Ureter (tissue), 1 donor: ENCODE data around the gene TRAPPC4. TPM values are rescaled to one million over a fixed set of nuclear protein-coding genes. Genes with fewer than 3 reads are reported as not detected.
"Not testable (repeated sequence)": the region's sequence is repeated elsewhere in the genome, so short reads cannot be mapped to it uniquely, and the experiment has no call there.

ENCODE experiments used
- DNase-seq: peaks from one replicate; pipeline ENCODE4 v3.0.0-alpha.2; 2020; ENCODE audit warnings: low spot score
- total RNA-seq: library from RNA; stranded (reverse); gene quantifications from one replicate; pipeline ENCODE4 v1.2.4, GENCODE V29; 2023
- donor health status: DM: yes; HTN: yes; CAD: no.

The TRAPPC4 gene
- total RNA-seq, 1 donor from 2014 or later = 72.4 TPM

DNA sequence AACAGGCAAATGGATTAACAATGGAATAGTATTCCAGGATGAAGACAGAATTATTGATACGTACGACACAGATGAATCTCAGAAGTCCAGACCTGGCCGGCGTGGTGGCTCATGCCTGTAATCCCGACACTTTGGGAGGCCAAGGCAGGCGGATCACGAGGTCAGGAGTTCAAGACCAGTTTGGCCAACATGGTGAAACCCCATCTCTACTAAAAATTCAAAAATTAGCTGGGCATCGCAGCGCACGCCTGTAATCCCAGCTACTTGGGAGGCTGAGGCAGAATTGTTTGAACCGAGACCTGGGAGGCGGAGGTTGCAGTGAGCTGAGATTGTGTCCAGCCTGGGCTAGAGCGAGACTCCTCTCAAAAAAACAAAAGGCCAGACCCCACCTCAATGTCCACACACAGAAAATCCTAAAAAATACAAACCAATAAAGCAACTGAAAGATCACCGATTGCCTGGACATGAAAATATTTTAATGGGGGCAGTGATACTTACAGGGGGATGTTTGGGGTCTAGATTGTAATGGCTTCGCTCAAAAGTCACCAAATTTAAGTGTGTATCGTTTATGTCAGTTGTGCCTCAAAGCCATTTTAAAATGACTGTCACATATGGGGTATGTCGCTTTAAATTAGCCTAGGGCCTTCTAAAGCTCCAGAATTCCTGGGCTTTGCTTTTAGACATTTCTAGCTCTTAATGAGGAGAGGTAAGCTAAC lies 4.2 kb upstream of the TRAPPC4 start:
- no peak for DNase-seq

DNA sequence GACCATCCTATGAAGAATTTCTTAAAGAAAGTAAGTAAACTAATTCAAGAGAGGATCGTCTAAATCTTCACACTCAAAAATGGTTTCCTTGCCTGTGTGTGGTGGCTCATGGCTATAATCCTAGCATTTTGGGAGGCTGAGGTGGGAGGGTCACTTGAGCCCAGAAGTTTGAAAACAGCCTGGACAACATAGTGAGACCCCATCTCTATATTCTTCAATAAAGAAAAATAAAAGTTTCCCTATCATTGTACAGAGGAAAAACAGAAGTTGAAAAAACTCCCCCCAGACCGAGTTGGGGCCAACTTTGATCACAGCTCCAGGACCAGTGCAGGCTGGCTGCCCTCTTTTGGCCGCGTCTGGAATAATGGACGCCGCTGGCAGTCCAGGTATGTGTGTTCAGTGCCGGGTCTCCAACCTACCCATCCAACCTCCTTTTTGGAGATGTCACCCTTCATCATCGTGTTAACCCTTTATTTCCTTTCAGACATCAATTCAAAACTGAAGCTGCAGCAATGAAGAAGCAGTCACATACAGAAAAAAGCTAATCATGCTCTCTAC lies 3.4 kb upstream of the TRAPPC4 start:
- no peak for DNase-seq

DNA sequence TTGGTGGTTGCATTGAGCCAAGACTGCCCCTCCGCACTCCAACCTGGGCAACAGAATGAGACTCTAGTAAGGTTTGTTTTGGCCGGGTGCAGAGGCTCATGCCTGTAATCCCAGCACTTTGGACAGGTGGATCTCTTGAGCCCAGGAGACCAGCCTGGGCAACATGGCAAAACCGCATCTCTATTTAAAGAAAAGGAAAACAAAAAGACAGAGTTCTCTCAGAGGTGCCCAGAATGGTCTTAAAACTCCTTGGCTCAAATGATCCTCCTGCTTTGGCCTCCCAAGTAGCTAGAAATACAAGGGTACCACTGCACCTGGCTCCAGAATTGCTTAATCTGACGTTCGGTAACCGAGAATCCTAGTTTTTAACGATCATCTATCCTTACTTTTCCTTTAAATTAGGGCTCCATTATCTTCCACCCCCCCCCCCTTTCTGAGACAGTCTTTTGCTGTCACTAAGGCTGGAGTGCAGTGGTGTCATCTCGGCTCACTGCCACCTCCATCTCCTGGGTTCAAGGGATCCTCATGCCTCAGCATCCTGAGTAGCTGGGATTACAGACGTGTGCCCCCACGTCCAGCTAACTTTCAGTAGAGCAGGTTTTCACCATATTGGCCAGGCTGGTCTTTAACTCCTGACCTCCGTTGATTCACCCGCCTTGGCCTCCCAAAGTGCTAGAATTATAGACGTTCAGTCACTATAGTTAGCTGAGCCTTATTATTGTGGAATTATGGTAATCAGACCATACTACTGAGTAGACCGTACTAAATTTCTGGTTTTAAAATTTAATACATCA lies 2.2 kb upstream of the TRAPPC4 start:
- DNase-seq = no peak

DNA sequence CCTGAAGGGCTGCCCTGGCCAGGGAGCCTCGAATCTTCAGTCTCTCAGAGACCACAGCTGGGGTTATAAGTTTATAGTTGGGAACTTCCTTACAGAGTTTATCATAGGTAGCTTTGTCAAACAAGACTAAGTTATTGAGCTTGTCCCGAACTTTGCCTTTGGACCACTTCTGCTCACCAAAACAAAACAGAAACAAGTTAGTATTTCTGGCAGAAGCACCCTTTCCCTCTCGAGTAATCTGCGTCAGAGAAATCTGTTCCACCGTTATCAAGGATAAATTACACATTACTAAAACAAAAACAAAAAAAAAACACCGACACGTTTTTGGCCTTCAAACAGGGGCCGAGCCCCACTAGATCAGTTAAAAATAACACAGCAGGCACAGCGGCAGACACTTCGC lies 1.2 kb upstream of the TRAPPC4 start:
- DNase-seq = not testable (repeated sequence)

DNA sequence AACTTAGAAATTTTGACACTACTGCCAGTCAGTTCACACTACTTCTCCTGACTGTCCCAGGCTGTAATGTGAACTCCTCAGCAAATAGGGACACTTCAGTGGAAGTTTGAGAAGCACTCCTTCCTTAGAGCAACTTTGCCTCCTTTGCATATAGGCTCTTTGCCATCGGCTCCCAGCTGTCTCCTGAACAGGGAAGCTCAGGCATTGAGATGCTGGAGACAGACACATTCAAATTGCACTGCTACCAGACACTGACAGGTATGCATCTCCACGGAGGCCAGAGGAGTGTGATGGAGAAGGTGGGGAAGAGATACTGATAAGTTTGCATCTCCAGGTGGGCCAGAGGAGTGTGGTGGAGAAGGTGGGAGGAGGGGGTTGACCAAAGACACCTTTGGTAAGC lies 1.4 kb downstream of the TRAPPC4 start:
- no peak for DNase-seq

DNA sequence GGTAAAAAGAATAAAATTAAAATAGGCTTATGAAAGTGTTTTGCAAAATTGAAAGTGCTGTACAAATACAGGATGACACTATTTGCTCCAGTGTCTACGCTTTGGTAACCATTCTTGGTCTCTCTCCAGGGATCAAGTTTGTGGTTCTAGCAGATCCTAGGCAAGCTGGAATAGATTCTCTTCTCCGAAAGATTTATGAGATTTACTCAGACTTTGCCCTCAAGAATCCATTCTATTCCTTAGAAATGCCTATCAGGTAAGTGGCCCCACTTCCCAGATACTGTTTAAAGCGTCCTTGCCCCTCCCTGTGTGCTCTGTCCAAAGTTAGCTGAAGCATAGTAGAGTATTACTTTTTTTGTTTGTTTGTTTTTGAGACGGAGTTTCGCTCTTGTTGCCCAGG lies 3.1 kb downstream of the TRAPPC4 start:
- no peak for DNase-seq

DNA sequence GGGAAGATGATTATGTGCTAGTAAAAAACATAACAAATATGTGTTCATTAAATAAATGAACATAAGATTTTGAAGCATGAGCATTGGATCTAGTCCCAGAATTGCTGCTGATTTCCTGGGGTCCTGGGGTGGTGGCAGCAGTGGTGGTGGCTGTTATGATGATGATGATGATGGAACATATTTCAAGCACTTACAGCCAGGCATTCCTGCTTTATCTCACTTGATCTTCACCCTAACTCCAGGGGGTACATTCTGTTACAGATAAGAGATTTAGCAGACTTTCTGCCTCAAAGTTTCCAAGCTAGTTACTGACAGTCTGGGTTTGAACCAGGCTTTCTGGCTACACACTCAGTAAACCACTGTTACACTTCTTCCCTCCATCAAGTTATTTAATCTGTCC lies 5.2 kb downstream of the TRAPPC4 start:
- no peak for DNase-seq

DNA sequence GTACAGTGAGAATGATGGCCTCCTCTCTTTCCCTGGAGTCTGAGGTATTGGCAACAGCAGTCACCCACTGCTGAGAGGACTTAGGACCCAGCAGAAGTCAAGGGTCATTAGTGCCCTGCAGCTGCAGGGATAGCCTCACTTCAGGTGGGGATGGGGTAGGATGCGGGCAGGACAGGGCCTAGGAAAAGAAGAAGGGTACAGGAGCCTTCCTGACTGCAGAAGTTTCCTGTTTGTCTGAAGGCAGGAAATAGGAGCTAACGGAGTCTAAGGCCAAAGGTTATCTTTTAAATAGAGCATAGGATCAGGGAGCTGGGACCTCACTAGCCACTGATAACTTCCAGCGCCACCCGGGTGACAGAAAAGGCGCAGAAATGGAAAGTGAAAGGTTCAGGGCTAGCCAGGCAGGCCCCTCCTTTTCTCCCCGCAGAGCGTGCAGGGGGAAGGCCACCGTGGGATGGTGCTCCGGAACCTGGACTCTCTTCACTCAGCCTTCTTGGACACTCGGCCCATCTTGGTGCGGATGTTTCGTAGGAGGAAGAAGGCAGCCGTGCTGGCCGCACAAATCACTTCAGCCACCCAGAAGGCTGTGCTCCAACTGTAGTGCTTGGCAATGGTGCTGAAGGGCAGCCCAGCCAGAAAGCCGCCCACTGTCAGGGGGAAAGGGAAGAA lies 6.0 kb downstream of the TRAPPC4 start:
- DNase-seq = no peak

DNA sequence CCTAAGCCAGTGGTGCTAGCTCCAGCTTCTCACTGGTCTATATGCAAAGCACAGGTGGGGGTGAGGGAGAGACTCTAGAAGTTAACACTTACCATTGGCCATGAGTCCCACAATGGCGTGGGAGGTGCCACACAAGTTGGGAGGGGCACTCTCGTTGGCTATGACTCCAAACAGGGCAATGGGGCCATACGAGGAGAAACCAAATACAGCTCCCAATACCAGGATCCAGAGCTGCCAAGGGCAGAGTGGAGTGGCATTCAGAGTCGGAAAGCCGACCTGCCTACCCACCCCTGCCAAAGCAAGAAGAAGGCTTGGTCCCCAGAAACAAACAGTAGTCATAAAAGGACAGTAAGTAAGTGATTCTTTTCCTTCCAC lies 6.5 kb downstream of the TRAPPC4 start:
- no peak for DNase-seq

DNA sequence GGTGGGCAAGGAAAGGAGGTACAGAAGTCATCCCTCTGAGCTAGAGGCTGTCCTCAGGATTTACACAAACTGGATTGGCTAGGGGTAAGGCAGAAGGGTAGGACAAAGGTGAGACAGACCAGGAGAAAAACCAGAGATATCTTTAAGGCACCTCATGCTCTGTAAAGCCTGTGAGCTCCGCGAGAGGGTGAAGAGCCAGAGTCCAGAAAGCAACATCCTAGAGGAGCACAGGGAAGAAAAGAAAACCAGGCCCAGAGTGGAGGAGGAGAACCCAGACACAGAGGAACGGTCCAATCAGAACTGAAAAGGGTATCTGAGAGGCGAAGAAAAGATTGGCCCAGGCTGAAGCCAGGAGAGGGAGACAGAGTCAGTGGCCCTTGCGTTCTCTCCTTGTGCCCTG lies 7.0 kb downstream of the TRAPPC4 start:
- DNase-seq = no peak

DNA sequence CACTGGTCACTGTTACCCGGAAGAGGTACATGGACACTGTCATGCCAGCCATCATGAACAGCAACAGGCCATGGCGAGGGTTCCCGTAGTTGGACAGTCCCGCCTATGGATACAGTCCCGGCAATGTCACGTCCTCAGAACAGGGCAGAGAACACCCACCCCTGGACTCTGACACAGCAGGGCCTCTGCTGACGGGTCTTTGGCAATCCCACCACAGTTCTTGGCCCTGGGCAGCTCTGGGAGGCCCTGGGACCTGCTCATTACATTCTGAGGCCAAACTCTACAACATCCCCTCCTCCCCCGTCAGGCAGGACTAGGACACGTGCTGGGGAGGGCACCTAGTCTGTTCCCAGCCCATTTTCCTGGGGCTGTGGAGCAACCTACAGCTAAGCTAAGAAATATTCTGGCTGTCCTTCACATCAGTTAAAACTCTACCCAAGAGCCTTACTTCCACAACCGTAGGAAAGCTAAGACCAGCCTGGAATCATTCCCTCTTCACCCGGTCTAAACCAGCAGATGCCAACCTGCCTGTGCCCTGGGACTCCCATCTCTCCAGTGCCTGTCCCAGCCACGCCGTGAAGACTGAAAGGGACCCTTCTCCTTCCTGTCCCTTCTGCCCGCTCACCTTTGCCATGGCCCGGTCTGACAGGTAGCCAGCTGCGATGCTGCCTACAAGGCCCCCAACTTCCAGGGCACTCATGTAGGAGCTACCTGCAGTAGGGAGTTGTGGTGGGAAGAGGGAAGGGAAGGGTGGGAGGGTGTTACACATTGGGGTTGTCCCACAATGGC lies 7.6 kb downstream of the TRAPPC4 start:
- no peak for DNase-seq

DNA sequence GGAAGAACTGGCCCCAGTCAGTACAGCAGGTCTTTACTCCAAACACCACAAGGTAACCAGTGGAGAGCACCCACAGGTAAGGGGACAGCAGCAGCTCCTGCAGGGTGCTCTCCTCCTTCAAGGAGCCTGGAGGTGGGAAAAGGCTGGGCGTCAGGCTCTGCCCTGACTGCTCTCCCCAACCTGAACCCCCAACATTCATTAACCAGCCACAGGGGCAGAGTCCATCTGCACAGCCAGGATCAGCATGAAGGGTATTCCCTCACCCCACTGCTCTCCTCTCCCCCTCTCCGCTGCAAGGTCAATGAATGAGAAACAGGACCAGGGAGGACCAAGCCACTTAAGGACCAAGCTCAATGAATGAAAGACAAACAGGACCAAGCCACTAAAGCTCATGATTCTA lies 8.4 kb downstream of the TRAPPC4 start:
- no peak for DNase-seq

DNA sequence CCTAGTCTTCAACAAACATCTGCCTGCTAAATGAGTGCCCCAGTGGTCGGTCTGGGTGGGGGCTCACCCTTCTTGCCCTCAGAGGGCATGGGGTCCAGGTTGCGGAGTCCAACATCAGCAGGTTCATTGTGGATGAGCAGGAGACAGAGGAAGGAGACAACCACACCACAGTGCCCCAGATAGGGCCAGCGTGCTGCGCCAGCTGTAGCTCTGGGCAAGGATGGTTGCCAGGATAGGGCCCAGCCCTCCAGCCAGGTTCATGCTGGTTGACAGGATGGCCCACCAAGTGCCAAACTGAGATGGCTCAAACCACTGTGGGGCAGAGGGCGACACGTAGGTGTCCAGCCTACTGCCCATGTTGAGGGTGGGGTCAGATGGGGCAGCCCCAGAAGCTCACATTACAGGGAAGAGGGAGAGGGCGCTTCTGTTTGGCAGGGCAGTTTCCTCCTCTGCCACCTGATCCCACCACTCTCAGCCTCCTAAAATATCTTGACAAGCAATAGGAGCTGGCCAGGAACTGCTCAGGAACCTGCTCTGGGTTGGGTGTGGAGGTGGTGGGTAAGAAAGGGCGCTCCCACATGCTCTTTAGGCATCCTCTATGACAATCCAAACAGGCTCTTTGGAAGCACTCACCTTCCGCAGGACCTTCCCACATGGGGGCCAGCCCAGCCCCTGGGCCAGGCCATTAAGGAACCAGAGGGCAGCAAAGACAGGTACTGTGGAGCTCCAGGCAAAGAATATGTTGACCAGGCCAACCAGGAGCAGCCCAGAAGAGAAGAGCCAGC lies 9.2 kb downstream of the TRAPPC4 start:
- DNase-seq = no peak

DNA sequence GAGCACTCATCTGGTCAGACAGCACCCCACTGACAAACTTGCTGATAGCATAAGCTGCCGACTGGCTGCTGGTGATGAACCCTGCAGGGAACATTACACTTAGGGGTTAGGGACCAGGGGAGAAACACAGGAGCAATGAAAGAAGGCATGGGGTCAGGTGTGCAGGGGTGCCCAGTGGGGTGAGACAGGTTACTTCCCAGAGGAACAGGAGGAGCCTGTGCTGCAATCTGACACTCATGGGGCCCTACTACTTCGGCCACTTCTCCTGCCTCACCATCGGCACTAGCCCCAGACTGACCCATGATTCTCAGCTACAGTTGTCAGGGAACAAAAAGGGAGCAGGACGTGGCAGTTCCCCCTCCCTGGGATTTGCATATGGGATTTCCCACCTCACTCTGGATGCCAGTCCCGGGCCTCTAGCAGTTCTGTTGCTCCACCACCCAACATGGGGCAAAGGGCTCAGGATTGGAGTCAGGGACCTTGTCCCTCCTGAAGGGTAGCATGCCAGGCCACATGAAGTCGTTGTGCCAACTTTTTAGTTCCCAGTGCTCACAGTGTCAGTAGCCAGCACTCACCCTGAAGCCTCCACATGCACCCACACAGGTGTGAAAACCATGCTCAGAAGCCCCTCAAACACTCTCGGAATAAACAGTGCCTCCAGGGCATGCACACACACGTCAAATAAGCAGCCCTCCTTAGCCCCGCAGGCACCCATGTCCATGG lies 9.9 kb downstream of the TRAPPC4 start:
- DNase-seq = no peak

DNA sequence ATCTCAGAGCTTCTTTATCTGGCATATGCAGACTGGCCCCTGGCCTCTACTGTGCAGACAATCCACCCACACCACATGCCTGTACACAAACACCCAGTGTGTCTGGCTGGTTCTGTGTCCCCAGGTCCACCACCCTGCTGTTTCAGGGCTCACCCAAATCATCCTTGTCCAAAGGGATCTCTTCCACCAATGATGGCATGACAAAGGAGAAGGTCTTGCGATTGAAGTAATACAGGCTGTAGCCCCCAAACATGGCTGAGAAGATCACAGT lies 10.4 kb downstream of the TRAPPC4 start:
- no peak for DNase-seq

DNA sequence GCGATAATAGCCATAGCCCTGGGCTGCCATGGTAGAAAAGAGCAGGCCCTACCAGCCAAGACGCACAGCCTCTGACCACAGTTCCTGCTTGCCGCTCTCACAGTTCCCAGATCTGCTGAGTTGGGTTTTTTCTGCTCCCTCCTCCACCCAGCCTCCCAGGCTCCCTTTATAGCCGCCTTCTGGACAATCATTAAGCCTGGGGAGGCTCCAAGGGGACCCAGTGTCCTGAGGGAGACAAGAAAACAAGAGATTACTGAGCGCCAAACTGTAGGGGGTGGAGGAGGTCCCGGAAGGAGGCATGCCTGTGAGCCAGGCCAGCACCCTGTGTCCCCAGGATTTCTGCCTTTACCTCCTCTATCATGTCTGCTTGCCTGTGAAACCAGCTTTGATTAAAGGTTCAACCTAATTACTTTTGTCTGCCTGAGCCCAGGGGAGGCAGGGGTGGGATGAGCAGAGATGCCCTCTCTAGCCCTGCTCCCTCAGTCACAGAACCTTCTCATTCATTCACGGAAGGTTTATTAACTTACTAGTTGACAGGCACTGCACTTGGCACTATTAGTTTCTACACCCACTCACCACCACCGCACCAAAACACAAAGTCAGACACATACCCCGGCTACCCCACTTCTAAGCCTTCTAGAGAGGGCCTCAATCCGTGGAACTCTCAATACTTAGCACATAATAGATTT lies 10.9 kb downstream of the TRAPPC4 start:
- no peak for DNase-seq

DNA sequence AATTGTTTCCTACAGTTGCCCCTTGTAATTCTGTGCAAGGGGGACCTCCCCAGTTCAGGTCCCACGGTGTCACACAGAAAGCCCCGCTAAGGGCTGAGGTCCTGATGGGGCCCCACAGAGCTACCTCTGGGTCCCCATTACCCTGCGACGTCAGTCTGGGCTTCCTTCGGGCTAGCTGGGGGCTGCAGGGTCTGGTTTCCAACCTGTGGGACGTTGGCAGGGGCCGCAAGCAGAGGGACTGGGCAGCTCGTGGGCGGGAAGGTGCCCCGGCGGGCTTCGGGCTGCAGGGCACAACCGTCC lies 11.4 kb downstream of the TRAPPC4 start:
- DNase-seq = no peak

DNA sequence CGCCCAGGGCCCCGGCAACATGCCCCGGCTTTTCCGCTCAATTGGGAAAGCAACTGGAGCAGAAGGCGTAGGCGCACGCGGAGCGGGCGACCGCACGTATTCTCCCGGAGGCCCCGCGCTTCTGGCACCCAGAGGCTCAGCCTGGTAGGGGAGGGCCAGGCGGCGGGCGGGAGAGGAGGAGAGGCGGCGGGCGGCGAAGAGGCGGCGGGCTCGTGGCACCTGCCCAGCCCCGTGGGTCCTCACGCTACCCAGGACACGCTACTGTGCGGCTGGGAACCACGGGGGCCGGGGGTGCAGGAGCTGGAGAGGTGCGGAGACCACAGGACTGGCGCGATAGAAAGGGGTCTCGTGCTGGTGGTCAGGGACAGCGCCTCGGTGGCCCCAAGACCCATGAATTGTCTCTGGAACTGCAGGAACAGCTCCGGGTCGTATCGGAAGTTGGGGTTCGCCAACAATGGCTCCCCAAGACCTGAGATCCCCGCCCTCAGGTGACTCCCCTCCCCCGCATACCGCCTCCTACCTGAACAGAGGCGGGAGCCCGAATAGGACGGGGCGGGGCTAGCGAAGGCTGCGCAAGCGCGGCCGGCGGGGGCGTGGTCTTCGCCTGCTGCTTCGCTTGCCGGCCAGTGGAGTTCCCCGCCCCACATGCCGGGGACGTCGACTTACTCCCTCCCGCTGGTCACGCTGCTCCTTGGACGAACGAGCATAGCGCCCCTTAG lies 11.9 kb downstream of the TRAPPC4 start, which contains the start of gene SLC37A4:
Gene SLC37A4, minus strand, starts transcription at position 549 of the 719 bp plus-strand sequence.
- peak; percentile 98 for DNase-seq

DNA sequence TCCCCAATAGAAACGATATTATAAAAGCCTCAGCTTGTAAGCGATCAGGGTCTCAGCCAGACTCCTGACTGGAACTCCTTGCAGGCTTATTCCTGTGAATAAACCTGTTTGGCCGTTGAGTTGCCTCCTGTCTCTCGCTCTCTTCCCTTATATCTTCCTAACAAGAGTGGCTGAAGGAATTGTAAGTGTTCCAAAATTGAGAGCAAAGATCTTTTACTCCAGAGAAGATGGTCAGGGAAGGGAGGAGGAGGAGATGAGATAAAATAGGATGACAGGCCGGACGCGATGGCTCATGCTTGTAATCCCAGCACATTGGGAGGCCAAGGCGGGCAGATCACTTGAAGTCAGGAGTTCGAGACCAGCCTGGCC lies 13.3 kb downstream of the TRAPPC4 start:
- DNase-seq = no peak
